HepG2 (cell line): ENCODE measurements around the gene NDE1. TPM values are rescaled to one million over a fixed set of nuclear protein-coding genes. Genes with fewer than 3 reads are reported as not detected.

ENCODE experiments used
- ATF5 ChIP-seq: sonication (generic); formaldehyde crosslinking; IDR thresholded peaks from 2 replicates; pipeline ENCODE4 v1.4.0; 2020; ENCODE audit warnings: mild to moderate bottlenecking, low read depth, missing genetic modification reagents
- FOSL2 ChIP-seq: sonication (generic); formaldehyde crosslinking; IDR thresholded peaks from 2 replicates; pipeline ENCODE4 v1.4.0; 2020; ENCODE audit warnings: missing genetic modification reagents
- FOXP4 ChIP-seq: sonication (generic); formaldehyde crosslinking; IDR thresholded peaks from 2 replicates; pipeline ENCODE4 v1.4.0; 2020; ENCODE audit warnings: missing genetic modification reagents
- GLI4 ChIP-seq: sonication (generic); formaldehyde crosslinking; IDR thresholded peaks from 2 replicates; pipeline ENCODE4 v1.5.1; 2020; ENCODE audit warnings: missing genetic modification reagents, mild to moderate bottlenecking, moderate library complexity, borderline replicate concordance
- KAT8 ChIP-seq: IDR thresholded peaks from 2 replicates; pipeline ENCODE4 v1.6.1; 2016; ENCODE audit warnings: missing genetic modification reagents, missing compliant biosample characterization
- NCOA5 ChIP-seq: sonication (generic); formaldehyde crosslinking; IDR thresholded peaks from 2 replicates; pipeline ENCODE4 v1.4.0; 2020; ENCODE audit warnings: missing genetic modification reagents
- PRMT3 ChIP-seq: sonication (generic); formaldehyde crosslinking; IDR thresholded peaks from 2 replicates; pipeline ENCODE4 v1.8.1; 2022; ENCODE audit warnings: low read depth, mild to moderate bottlenecking, moderate library complexity, missing genetic modification reagents, borderline replicate concordance
- RXRB ChIP-seq: IDR thresholded peaks from 2 replicates; pipeline ENCODE4 v1.6.1; 2016; ENCODE audit warnings: borderline replicate concordance, missing genetic modification reagents, missing compliant biosample characterization
- SAFB2 ChIP-seq: sonication (generic); formaldehyde crosslinking; IDR thresholded peaks from 2 replicates; pipeline ENCODE4 v1.5.1; 2020; ENCODE audit warnings: missing genetic modification reagents, low read depth, mild to moderate bottlenecking, borderline replicate concordance
- SKIL ChIP-seq: sonication (generic); formaldehyde crosslinking; IDR thresholded peaks from 2 replicates; pipeline ENCODE4 v1.8.0; 2022; ENCODE audit warnings: missing genetic modification reagents, mild to moderate bottlenecking, moderate library complexity, borderline replicate concordance
- ZFP36L2 ChIP-seq: sonication (generic); formaldehyde crosslinking; IDR thresholded peaks from 2 replicates; pipeline ENCODE4 v1.4.0; 2020; ENCODE audit warnings: missing genetic modification reagents
- ZNF432 ChIP-seq: sonication (generic); formaldehyde crosslinking; IDR thresholded peaks from 2 replicates; pipeline ENCODE4 v1.5.0; 2020; ENCODE audit warnings: missing genetic modification reagents, mild to moderate bottlenecking, borderline replicate concordance
- ZNF451 ChIP-seq: sonication (generic); formaldehyde crosslinking; IDR thresholded peaks from 2 replicates; pipeline ENCODE4 v1.5.0; 2020; ENCODE audit warnings: mild to moderate bottlenecking, missing genetic modification reagents
- ZNF550 ChIP-seq: sonication (generic); formaldehyde crosslinking; IDR thresholded peaks from 2 replicates; pipeline ENCODE4 v1.4.0; 2020; ENCODE audit warnings: mild to moderate bottlenecking, missing genetic modification reagents, borderline replicate concordance
- ZNF878 ChIP-seq: sonication (generic); formaldehyde crosslinking; IDR thresholded peaks from 2 replicates; pipeline ENCODE4 v1.8.1; 2023; ENCODE audit warnings: mild to moderate bottlenecking, missing genetic modification reagents, moderate library complexity
- polyA plus RNA-seq, 8 experiments: library from polyadenylated mRNA; depleted of rRNA in 3 of 8; stranded (reverse) in 7 of 8; unstranded in 1 of 8; fragments of >200 nt; fragmentation: Illumina TruSeq in 4 of 8; extraction: Trizol in 4 of 8; gene quantifications; 2 replicates each; pipeline versions ENCODE4 v1.2.1 to v1.2.3, GENCODE V29; 2011 to 2016; ENCODE audit warnings: low read depth in 4 of 8, missing spikeins in 1 of 8, mixed read lengths in 1 of 8; ENCODE audit not compliant: insufficient read depth in 1 of 8
- total RNA-seq, 5 experiments: library from RNA; depleted of rRNA; stranded (reverse); fragments of >200 nt; fragmentation: Illumina TruSeq; extraction: Trizol; gene quantifications; 2 replicates each; pipeline ENCODE4 v1.2.3, GENCODE V29; 2016; ENCODE audit warnings: low read depth in 1 of 5
- TF ChIP-seq, protein P1 (sequence below): sonication (generic); formaldehyde crosslinking; IDR thresholded peaks from 2 replicates; pipeline ENCODE4 v1.4.0; 2020; ENCODE audit warnings: mild to moderate bottlenecking, missing genetic modification reagents
- TF ChIP-seq, protein P2 (sequence below): IDR thresholded peaks from 2 replicates; pipeline ENCODE4 v1.6.1; 2012; ENCODE audit warnings: inconsistent platforms
- TF ChIP-seq, protein P3 (sequence below): sonication (generic); formaldehyde crosslinking; IDR thresholded peaks from 2 replicates; pipeline ENCODE4 v1.9.0; 2021; ENCODE audit warnings: missing genetic modification reagents, borderline replicate concordance
- TF ChIP-seq, protein P4 (sequence below): sonication (generic); formaldehyde crosslinking; IDR thresholded peaks from 2 replicates; pipeline ENCODE4 v1.5.0; 2020; ENCODE audit warnings: missing genetic modification reagents, mild to moderate bottlenecking, borderline replicate concordance

Gene NDE1
- total and polyA plus RNA-seq, 2 of the 13 experiments (the other 11 are each of a cell fraction or from before 2014, with no cell fraction given): 40.9 to 72.5 TPM

DNA sequence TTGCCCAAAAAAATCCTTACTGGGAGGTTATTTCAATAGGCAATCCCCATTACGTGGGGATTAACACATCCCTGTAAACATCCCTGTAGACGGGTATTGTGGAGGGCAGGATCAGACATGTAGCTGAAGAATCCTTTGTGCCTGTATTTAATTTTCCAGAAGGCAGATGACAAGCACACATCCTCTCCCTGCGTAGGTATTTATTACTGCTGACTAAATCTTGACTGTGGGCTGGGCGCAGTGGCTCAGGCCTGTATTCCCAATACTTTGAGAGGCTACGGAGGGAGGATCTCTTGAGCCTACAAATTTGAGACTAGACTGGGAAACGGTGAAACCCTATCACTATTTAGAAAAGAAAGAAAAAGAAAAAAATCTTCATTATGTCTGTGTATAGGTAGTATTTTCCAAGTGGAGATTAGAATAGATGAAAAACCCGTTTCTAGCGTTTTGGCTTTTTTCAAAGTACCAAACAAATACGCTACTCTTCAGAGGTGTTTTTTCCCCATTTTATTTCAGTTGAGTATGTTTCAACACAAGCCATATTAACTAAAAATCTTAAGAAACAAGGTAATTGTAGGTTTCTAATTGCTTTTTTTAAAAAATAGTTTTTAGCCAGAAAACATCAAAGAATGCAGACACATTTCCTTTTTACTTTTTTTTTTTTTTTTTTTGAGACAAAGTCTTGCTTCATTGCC, 5.6 kb upstream of the NDE1 start (continued):
- TF ChIP-seq FOXP4 (CRISPR knock-in tag): peak; percentile 31; the same call in 1 of the 2 replicates
- TF ChIP-seq SKIL: no peak
- TF ChIP-seq KAT8 (CRISPR knock-in tag): peak; percentile 26; the same call in 1 of the 2 replicates
- TF ChIP-seq ZFP36L2 (CRISPR knock-in tag): no peak
- TF ChIP-seq ATF5 (CRISPR knock-in tag): no peak
- TF ChIP-seq GLI4 (CRISPR knock-in tag): no peak
- no peak for TF ChIP-seq ZNF451 (CRISPR knock-in tag)
- TF ChIP-seq NCOA5 (CRISPR knock-in tag): no peak
- TF ChIP-seq RXRB (CRISPR knock-in tag): peak; percentile 66; the same call in 1 of the 2 replicates
- TF ChIP-seq, protein P1, sequence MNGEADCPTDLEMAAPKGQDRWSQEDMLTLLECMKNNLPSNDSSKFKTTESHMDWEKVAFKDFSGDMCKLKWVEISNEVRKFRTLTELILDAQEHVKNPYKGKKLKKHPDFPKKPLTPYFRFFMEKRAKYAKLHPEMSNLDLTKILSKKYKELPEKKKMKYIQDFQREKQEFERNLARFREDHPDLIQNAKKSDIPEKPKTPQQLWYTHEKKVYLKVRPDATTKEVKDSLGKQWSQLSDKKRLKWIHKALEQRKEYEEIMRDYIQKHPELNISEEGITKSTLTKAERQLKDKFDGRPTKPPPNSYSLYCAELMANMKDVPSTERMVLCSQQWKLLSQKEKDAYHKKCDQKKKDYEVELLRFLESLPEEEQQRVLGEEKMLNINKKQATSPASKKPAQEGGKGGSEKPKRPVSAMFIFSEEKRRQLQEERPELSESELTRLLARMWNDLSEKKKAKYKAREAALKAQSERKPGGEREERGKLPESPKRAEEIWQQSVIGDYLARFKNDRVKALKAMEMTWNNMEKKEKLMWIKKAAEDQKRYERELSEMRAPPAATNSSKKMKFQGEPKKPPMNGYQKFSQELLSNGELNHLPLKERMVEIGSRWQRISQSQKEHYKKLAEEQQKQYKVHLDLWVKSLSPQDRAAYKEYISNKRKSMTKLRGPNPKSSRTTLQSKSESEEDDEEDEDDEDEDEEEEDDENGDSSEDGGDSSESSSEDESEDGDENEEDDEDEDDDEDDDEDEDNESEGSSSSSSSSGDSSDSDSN (CRISPR knock-in tag): peak; percentile 53; the same call in 1 of the 2 replicates
- TF ChIP-seq ZNF432: no peak
- no peak for TF ChIP-seq ZNF550
- peak; percentile 53; the same call in 1 of the 2 replicates for TF ChIP-seq ZNF878 (CRISPR knock-in tag)
- 0 out of 2 replicates have a peak, but pooled peaks have one; percentile 18 for TF ChIP-seq PRMT3 (CRISPR knock-in tag)
- TF ChIP-seq, protein P2, sequence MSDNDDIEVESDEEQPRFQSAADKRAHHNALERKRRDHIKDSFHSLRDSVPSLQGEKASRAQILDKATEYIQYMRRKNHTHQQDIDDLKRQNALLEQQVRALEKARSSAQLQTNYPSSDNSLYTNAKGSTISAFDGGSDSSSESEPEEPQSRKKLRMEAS: peak; percentile 60; the same call in 1 of the 2 replicates
- TF ChIP-seq FOSL2 (CRISPR knock-in tag): peak; percentile 62
- TF ChIP-seq, protein P3, sequence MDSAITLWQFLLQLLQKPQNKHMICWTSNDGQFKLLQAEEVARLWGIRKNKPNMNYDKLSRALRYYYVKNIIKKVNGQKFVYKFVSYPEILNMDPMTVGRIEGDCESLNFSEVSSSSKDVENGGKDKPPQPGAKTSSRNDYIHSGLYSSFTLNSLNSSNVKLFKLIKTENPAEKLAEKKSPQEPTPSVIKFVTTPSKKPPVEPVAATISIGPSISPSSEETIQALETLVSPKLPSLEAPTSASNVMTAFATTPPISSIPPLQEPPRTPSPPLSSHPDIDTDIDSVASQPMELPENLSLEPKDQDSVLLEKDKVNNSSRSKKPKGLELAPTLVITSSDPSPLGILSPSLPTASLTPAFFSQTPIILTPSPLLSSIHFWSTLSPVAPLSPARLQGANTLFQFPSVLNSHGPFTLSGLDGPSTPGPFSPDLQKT: no peak
- no peak for TF ChIP-seq SAFB2 (CRISPR knock-in tag)
- TF ChIP-seq, protein P4, sequence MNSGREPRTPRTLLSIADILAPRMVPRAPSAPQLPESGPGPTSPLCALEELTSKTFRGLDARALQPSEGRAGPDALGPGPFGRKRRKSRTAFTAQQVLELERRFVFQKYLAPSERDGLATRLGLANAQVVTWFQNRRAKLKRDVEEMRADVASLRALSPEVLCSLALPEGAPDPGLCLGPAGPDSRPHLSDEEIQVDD (CRISPR knock-in tag): no peak
